Progenitor cell of endocrine pancreas (in vitro differentiated cells): ENCODE results near the gene DIPK1A. TPM values are rescaled to one million over a fixed set of nuclear protein-coding genes. Genes with fewer than 3 reads are reported as not detected.

ENCODE experiments used
- DNase-seq: peaks from one replicate; pipeline ENCODE4 v3.0.0; 2021; ENCODE audit warnings: low spot score; ENCODE audit not compliant: unreplicated experiment
- H3K27ac Mint-ChIP-seq: 2 replicates; pipeline ENCODE4 v1.8.0; 2021; ENCODE audit warnings: mild to moderate bottlenecking, moderate library complexity, mixed read lengths
- H3K27me3 Mint-ChIP-seq: 2 replicates; pipeline ENCODE4 v1.8.0; 2021; ENCODE audit warnings: mixed read lengths
- H3K36me3 Mint-ChIP-seq: 2 replicates; pipeline ENCODE4 v1.8.0; 2022; ENCODE audit warnings: mixed read lengths; ENCODE audit not compliant: insufficient read depth
- H3K4me1 Mint-ChIP-seq: 2 replicates; pipeline ENCODE4 v1.8.0; 2021; ENCODE audit warnings: low read depth, mixed read lengths
- H3K4me3 Mint-ChIP-seq: 2 replicates; pipeline ENCODE4 v1.8.0; 2021; ENCODE audit warnings: low read depth, mild to moderate bottlenecking, moderate library complexity, mixed read lengths
- H3K9me3 Mint-ChIP-seq: 2 replicates; pipeline ENCODE4 v1.8.0; 2021; ENCODE audit warnings: low read depth, mixed read lengths
- CTCF ChIP-seq: fragments of 200-600 bp; sonication (generic); IDR thresholded peaks from one replicate; pipeline ENCODE4 v1.5.0; 2021; ENCODE audit warnings: antibody characterized with exemption, mild to moderate bottlenecking; ENCODE audit not compliant: unreplicated experiment
- total RNA-seq: library from RNA; stranded (reverse); gene quantifications from 2 replicates; pipeline ENCODE4 v1.2.1, GENCODE V29; 2021

The DIPK1A gene
- total RNA-seq, 1 donor from 2014 or later, result 6.9 TPM

- H3K9me3 Mint-ChIP-seq, result no peaks in the 10 kb centered on the region
- DNase-seq, result no peak
- H3K4me3 Mint-ChIP-seq, result no peak overlapping the region
- no peak for TF ChIP-seq CTCF
- no peak overlapping the region for H3K27ac Mint-ChIP-seq
- peaks cover 1% of the 10 kb centered on the region for H3K4me1 Mint-ChIP-seq
- no peaks in the 10 kb centered on the region for H3K36me3 Mint-ChIP-seq
- H3K27me3 Mint-ChIP-seq, result no peaks in the 10 kb centered on the region
Measured at GRCh38 chr1:92990828-92991227, 29.6 kb upstream of the DIPK1A start.

GRCh38 chr1:92989936-92990583 lies 28.8 kb upstream of the DIPK1A start:
- Mint-ChIP-seq H3K9me3 (no peaks in the 10 kb centered on the region), H3K4me1 (peaks cover 1% of the 10 kb centered on the region), H3K4me3 (no peak overlapping the region), H3K27ac (no peak overlapping the region), H3K36me3 (no peaks in the 10 kb centered on the region), H3K27me3 (no peaks in the 10 kb centered on the region)
- DNase-seq, result no peak
- TF ChIP-seq CTCF, result no peak

GRCh38 chr1:92989253-92989652 lies 28.0 kb upstream of the DIPK1A start:
- Mint-ChIP-seq H3K36me3 (no peaks in the 10 kb centered on the region), H3K4me3 (no peak overlapping the region), H3K27me3 (no peaks in the 10 kb centered on the region), H3K4me1 (peaks cover 1% of the 10 kb centered on the region), H3K27ac (no peak overlapping the region), H3K9me3 (no peaks in the 10 kb centered on the region)
- no peak for TF ChIP-seq CTCF
- DNase-seq, result no peak

GRCh38 chr1:92987462-92987861 lies 26.2 kb upstream of the DIPK1A start:
- no peak overlapping the region for H3K27ac Mint-ChIP-seq
- no peaks in the 10 kb centered on the region for H3K36me3 Mint-ChIP-seq
- H3K4me1 Mint-ChIP-seq, result peaks cover 1% of the 10 kb centered on the region
- no peaks in the 10 kb centered on the region for H3K27me3 Mint-ChIP-seq
- H3K9me3 Mint-ChIP-seq, result peaks cover 4% of the 10 kb centered on the region
- no peak overlapping the region for H3K4me3 Mint-ChIP-seq
- TF ChIP-seq CTCF, result no peak
- DNase-seq, result no peak

- Mint-ChIP-seq H3K27me3 (no peaks in the 10 kb centered on the region), H3K36me3 (no peaks in the 10 kb centered on the region), H3K4me1 (peaks cover 2% of the 10 kb centered on the region), H3K4me3 (no peak overlapping the region), H3K27ac (no peak overlapping the region), H3K9me3 (peaks cover 4% of the 10 kb centered on the region)
- DNase-seq, result no peak
- no peak for TF ChIP-seq CTCF
Measured at GRCh38 chr1:92985101-92985500, 23.8 kb upstream of the DIPK1A start.
